Measurements from ENCODE around the gene PKHD1.

PKHD1 gene

GRCh38 chr6:51765230-51765629 is 322.2 kb downstream of the PKHD1 start:
- DNase-seq (ENCODE audit: low read depth): no peak
- TF ChIP-seq CTCF (IDR thresholded peaks at IDR 0.05; ENCODE audit: low read depth, low read length, missing control alignments): no peak
- in situ Hi-C loops (cut with HindIII; ENCODE audit: low sequenced_read_pairs): no loop called here

GRCh38 chr6:51753635-51754034 is 333.8 kb downstream of the PKHD1 start:
- no peak for DNase-seq (ENCODE audit: low read depth)
- in situ Hi-C loops (cut with HindIII; ENCODE audit: low sequenced_read_pairs): no loop called here

More at GRCh38 chr6:51765230-51765629, 322.2 kb downstream of the PKHD1 start:
- H3K4me3 ChIP-seq (ENCODE audit: low read depth, low read length): no peak overlapping the region

GRCh38 chr6:51743999-51744398 is 343.4 kb downstream of the PKHD1 start:
- DNase-seq (ENCODE audit: low read depth): no peak
- in situ Hi-C loops (cut with HindIII; ENCODE audit: low sequenced_read_pairs): no loop called here
- H3K4me3 ChIP-seq (ENCODE audit: low read depth, low read length): no peak overlapping the region
- TF ChIP-seq CTCF (IDR thresholded peaks at IDR 0.05; ENCODE audit: low read depth, low read length, missing control alignments): no peak

More at GRCh38 chr6:51753635-51754034, 333.8 kb downstream of the PKHD1 start:
- H3K4me3 ChIP-seq (ENCODE audit: low read depth, low read length): no peak overlapping the region
- TF ChIP-seq CTCF (IDR thresholded peaks at IDR 0.05; ENCODE audit: low read depth, low read length, missing control alignments): no peak

GRCh38 chr6:51740658-51741057 is 346.8 kb downstream of the PKHD1 start:
- H3K4me3 ChIP-seq (ENCODE audit: low read depth, low read length): no peak overlapping the region
- DNase-seq (ENCODE audit: low read depth): no peak

GRCh38 chr6:51738614-51739013 is 348.8 kb downstream of the PKHD1 start:
- in situ Hi-C loops (cut with HindIII; ENCODE audit: low sequenced_read_pairs): no loop called here
- no peak for DNase-seq (ENCODE audit: low read depth)
- H3K4me3 ChIP-seq (ENCODE audit: low read depth, low read length): no peak overlapping the region
- TF ChIP-seq CTCF (IDR thresholded peaks at IDR 0.05; ENCODE audit: low read depth, low read length, missing control alignments): no peak

More at GRCh38 chr6:51740658-51741057, 346.8 kb downstream of the PKHD1 start:
- in situ Hi-C loops (cut with HindIII; ENCODE audit: low sequenced_read_pairs): no loop called here
- no peak for TF ChIP-seq CTCF (IDR thresholded peaks at IDR 0.05; ENCODE audit: low read depth, low read length, missing control alignments)

GRCh38 chr6:51737580-51738360 is 349.6 kb downstream of the PKHD1 start:
- in situ Hi-C loops (cut with HindIII; ENCODE audit: low sequenced_read_pairs): no loop called here
- TF ChIP-seq CTCF (IDR thresholded peaks at IDR 0.05; ENCODE audit: low read depth, low read length, missing control alignments): no peak
- no peak overlapping the region for H3K4me3 ChIP-seq (ENCODE audit: low read depth, low read length)
- DNase-seq (ENCODE audit: low read depth): no peak

Measured in astrocyte of the cerebellum (primary cell).